Rectal smooth muscle tissue (tissue), 1 donor: ENCODE measurements around the gene LCE6A.

ENCODE experiments used
- H3K27ac ChIP-seq: one replicate; pipeline ENCODE4 v1.7.0; 2013; ENCODE audit warnings: low read depth, low read length, inconsistent platforms
- H3K27me3 ChIP-seq: one replicate; pipeline ENCODE4 v1.7.0; 2013; ENCODE audit warnings: low read length; ENCODE audit not compliant: control insufficient read depth, insufficient read depth
- H3K36me3 ChIP-seq: one replicate; pipeline ENCODE4 v1.7.0; 2013; ENCODE audit warnings: low read length; ENCODE audit not compliant: control insufficient read depth, insufficient read depth
- H3K4me1 ChIP-seq: one replicate; pipeline ENCODE4 v1.7.0; 2013; ENCODE audit warnings: low read length; ENCODE audit not compliant: control insufficient read depth, insufficient read depth
- H3K4me3 ChIP-seq: one replicate; pipeline ENCODE4 v1.7.0; 2013; ENCODE audit warnings: low read length
- H3K9ac ChIP-seq: one replicate; pipeline ENCODE4 v1.7.0; 2013; ENCODE audit warnings: low read length

Gene LCE6A

GRCh38 chr1:152842556-152842955, at the start of gene LCE6A:
Gene LCE6A (plus strand): TSS chr1:152842856. CDS start chr1:152843521, 665 bp downstream.
- Histone ChIP-seq H3K27ac (no peak within 1 kb of the TSS), H3K27me3 (no peaks in the 10 kb centered on the region), H3K36me3 (no peaks in the 10 kb centered on the region), H3K9ac (no peak within 1 kb of the TSS), H3K4me1 (no peaks in the 10 kb centered on the region), H3K4me3 (no peak within 1 kb of the TSS)

GRCh38 chr1:152795686-152796085, 47.0 kb upstream of the LCE6A start:
- Histone ChIP-seq H3K4me1 (no peaks in the 10 kb centered on the region), H3K27me3 (no peaks in the 10 kb centered on the region), H3K27ac (no peak overlapping the region), H3K9ac (no peak overlapping the region), H3K4me3 (no peak overlapping the region), H3K36me3 (no peaks in the 10 kb centered on the region)

GRCh38 chr1:152796421-152796820, 46.2 kb upstream of the LCE6A start, which contains the start of gene LCE1D:
Gene LCE1D (plus strand): TSS chr1:152796721. CDS start chr1:152797795, 1,074 bp downstream.
- Histone ChIP-seq H3K4me1 (no peaks in the 10 kb centered on the region), H3K4me3 (no peak within 1 kb of the TSS), H3K27me3 (no peaks in the 10 kb centered on the region), H3K27ac (no peak within 1 kb of the TSS), H3K9ac (no peak within 1 kb of the TSS), H3K36me3 (no peaks in the 10 kb centered on the region)

GRCh38 chr1:152801333-152801732, 41.3 kb upstream of the LCE6A start:
- H3K27ac ChIP-seq: no peak overlapping the region
- H3K27me3 ChIP-seq: no peaks in the 10 kb centered on the region
- no peaks in the 10 kb centered on the region for H3K36me3 ChIP-seq
- no peak overlapping the region for H3K4me3 ChIP-seq
- H3K9ac ChIP-seq: no peak overlapping the region
- H3K4me1 ChIP-seq: no peaks in the 10 kb centered on the region

- Histone ChIP-seq H3K36me3 (no peaks in the 10 kb centered on the region), H3K4me3 (no peak within 1 kb of the TSS), H3K27me3 (no peaks in the 10 kb centered on the region), H3K4me1 (no peaks in the 10 kb centered on the region), H3K9ac (no peak within 1 kb of the TSS), H3K27ac (no peak within 1 kb of the TSS)
Observed at GRCh38 chr1:152806576-152806975, 36.1 kb upstream of the LCE6A start, which contains the start of gene LCE1C. Gene LCE1C (minus strand): TSS chr1:152806651. CDS start chr1:152805478, 1,173 bp downstream.

GRCh38 chr1:152811050-152811449, 31.6 kb upstream of the LCE6A start:
- no peak overlapping the region for H3K27ac ChIP-seq
- H3K9ac ChIP-seq: no peak overlapping the region
- H3K36me3 ChIP-seq: no peaks in the 10 kb centered on the region
- H3K27me3 ChIP-seq: no peaks in the 10 kb centered on the region
- no peaks in the 10 kb centered on the region for H3K4me1 ChIP-seq
- no peak overlapping the region for H3K4me3 ChIP-seq

GRCh38 chr1:152811671-152812070, 31.0 kb upstream of the LCE6A start, which contains the start of gene LCE1B:
Gene LCE1B (plus strand): TSS chr1:152811971. CDS start chr1:152812447, 476 bp downstream.
- H3K36me3 ChIP-seq: no peaks in the 10 kb centered on the region
- no peak within 1 kb of the TSS for H3K27ac ChIP-seq
- no peak within 1 kb of the TSS for H3K4me3 ChIP-seq
- H3K9ac ChIP-seq: no peak within 1 kb of the TSS
- H3K27me3 ChIP-seq: no peaks in the 10 kb centered on the region
- no peaks in the 10 kb centered on the region for H3K4me1 ChIP-seq

GRCh38 chr1:152817309-152817708, 25.3 kb upstream of the LCE6A start:
- Histone ChIP-seq H3K4me1 (no peaks in the 10 kb centered on the region), H3K27ac (no peak overlapping the region), H3K27me3 (no peaks in the 10 kb centered on the region), H3K9ac (no peak overlapping the region), H3K4me3 (no peak overlapping the region), H3K36me3 (no peaks in the 10 kb centered on the region)

- H3K27me3 ChIP-seq: no peaks in the 10 kb centered on the region
- H3K4me3 ChIP-seq: no peak overlapping the region
- H3K4me1 ChIP-seq: no peaks in the 10 kb centered on the region
- no peak overlapping the region for H3K9ac ChIP-seq
- no peaks in the 10 kb centered on the region for H3K36me3 ChIP-seq
- H3K27ac ChIP-seq: no peak overlapping the region
Observed at GRCh38 chr1:152823294-152823693, 19.4 kb upstream of the LCE6A start.

GRCh38 chr1:152824964-152825363, 17.7 kb upstream of the LCE6A start:
- no peaks in the 10 kb centered on the region for H3K36me3 ChIP-seq
- no peak overlapping the region for H3K4me3 ChIP-seq
- no peaks in the 10 kb centered on the region for H3K27me3 ChIP-seq
- no peaks in the 10 kb centered on the region for H3K4me1 ChIP-seq
- H3K27ac ChIP-seq: no peak overlapping the region
- H3K9ac ChIP-seq: no peak overlapping the region

GRCh38 chr1:152827173-152827572, 15.5 kb upstream of the LCE6A start, which contains the start of gene LCE1A:
Gene LCE1A (plus strand): TSS chr1:152827473. CDS start chr1:152827473, 0 bp downstream.
- no peaks in the 10 kb centered on the region for H3K4me1 ChIP-seq
- H3K9ac ChIP-seq: no peak within 1 kb of the TSS
- no peak within 1 kb of the TSS for H3K27ac ChIP-seq
- no peaks in the 10 kb centered on the region for H3K27me3 ChIP-seq
- H3K4me3 ChIP-seq: no peak within 1 kb of the TSS
- no peaks in the 10 kb centered on the region for H3K36me3 ChIP-seq

- Histone ChIP-seq H3K36me3 (no peaks in the 10 kb centered on the region), H3K9ac (no peak overlapping the region), H3K27me3 (no peaks in the 10 kb centered on the region), H3K4me1 (no peaks in the 10 kb centered on the region), H3K27ac (no peak overlapping the region), H3K4me3 (no peak overlapping the region)
Observed at GRCh38 chr1:152836870-152837269, 5.8 kb upstream of the LCE6A start.

- H3K4me3 ChIP-seq: no peak overlapping the region
- no peaks in the 10 kb centered on the region for H3K4me1 ChIP-seq
- H3K36me3 ChIP-seq: no peaks in the 10 kb centered on the region
- no peaks in the 10 kb centered on the region for H3K27me3 ChIP-seq
- no peak overlapping the region for H3K9ac ChIP-seq
- H3K27ac ChIP-seq: no peak overlapping the region
Observed at GRCh38 chr1:152855661-152856060, 13.0 kb downstream of the LCE6A start.
